ENCODE results near the gene SHMT1.

SHMT1 gene

DNA sequence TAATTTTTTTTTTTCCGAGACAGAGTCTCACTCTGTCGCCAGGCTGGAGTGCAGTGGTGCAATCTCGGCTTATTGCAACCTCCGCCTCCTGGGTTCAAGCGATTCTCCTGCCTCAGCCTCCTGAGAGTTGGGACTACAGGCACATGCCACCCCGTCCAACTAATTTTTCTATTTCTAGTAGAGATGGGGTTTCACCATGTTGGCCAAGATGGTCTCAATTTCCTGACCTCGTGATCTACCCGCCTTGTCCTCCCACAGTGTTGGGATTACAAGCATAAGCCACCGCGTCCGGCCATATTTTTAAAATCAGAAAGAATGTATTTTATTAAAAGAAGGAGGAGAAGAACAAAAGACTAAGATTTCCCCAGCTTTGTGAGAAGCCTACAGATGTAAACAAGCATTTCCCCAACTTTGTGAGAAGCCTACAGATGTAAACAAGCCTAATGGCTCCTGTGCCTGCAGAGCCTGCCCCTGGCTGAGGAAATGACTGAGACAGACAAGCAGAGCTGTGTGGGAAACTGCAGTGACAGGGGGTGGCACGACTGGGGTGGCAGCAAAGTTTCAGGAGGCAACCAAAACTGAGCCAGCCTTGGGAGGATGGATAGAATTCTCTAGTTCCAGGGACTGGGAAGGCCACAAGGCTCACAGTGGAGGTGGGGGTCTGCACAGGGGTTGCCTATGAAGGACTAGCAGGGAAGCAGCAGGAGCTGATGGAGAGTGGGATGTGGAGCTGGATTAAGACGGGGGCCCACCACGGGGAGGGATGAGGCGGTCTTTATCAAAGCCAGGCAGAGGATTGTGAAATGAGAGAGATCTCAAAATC, 71.4 kb downstream of the SHMT1 start:
- no peak for DNase-seq (ENCODE audit: low spot score)
- no peak for FAIRE-seq

DNA sequence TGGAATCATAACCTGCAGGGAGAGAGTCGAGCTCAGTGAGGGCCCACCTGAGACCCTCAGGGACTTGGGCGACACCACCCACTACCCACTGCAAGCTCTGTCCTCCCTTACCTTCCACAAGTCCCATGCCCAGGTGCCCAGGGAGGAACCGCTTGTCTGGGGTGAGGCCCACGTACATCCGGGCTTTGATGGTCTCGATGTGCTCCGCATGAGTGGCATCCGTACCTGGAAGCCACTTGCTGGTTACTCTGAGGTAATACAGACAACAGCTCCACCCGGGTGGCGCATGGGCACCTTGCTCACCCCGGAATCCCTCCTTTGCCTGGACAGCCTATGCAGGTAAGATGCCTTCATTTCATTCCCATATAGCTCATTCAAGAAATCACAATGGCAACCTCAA, 78.1 kb downstream of the SHMT1 start:
- DNase-seq (ENCODE audit: low spot score) (no peak), FAIRE-seq (no peak)

DNA sequence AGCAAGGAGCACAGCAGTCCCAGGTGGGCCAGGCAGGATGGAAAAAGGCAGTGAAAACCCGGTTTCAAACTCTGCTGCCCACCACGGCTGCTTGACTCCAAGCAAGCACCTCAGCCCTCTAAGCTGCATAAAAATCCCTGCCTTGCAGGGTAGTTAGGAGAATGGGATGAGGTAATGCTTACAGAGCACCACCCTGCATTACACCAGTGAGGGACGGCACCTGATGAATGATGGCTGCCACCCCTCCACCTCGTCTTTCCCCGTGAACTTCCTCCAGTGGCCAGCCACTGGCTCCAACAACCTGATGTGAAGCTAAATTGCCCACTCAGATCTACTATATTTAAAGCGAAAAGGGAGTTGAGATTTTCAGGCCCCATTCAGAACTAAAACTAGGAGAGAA, 81.6 kb downstream of the SHMT1 start:
- FAIRE-seq = no peak

DNA sequence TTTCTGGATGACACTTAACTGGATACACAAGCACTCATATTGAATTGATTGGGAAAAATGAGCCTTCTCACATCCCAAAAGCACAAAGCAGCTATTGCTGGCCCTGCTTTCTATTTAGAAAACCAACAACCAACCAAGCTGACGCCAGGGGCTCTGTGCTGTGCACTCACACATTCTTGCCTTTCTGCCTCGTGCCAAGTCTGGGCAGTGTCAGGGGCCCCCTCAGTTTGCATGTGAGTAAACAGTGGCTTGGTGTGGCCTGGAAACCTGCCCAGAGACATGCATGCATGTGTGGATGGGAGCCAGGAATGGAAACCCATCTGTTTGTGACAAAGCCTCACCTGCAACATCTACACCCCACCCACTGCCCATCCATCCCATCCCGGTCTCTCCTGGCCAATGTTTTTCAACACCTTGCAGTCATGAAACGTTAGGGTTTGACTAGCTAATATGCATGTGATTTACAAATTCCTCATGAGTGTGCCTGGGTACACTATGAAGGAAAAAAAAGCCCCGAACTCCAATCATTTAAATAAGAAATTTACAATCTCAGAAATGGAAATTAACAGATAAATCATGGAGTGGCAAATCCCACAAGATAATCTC, 82.5 kb downstream of the SHMT1 start:
- no peak for FAIRE-seq
- DNase-seq (ENCODE audit: low spot score) = no peak

More for the DNA sequence above, 81.6 kb downstream of the SHMT1 start:
- no peak for DNase-seq (ENCODE audit: low spot score)

DNA sequence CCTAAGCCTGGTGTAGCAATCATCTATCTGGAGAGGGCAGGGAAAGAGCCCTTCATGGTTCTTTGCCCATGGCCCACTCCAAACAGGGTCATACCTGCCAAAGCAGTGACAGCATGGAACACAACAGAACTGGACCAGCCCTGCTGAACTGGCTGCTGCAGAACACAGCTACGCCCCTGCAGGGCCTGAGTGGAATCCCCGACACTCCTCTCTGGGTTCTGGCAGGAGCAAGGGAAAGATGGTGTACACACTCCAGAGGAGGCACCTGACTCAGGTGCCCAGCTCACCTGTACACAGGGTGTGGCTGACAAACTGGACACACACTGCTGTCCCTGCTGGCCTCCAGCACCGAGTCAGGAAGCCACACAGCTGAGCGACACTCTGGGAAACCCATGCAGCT, 83.1 kb downstream of the SHMT1 start:
- FAIRE-seq = no peak
- no peak for DNase-seq (ENCODE audit: low spot score)

DNA sequence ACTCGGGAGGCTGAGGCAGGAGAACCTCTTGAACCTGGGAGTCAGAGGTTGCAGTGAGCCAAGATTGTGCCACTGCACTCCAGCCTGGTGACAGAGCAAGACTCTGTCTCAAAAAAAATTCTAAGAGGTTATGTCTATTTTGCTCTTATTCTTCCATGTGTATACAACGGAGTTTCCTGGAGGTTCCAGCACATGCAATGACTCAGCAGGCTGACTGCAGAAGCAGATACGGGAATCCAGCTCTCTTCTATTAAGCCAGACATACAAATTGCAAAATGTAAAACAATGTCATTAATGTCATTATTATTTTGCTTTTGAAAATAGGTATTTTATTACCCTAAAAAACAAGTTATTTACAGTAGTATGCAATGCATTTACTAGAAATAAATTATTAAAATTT, 84.5 kb downstream of the SHMT1 start:
- no peak for FAIRE-seq
- DNase-seq (ENCODE audit: low spot score) = no peak
